ENCODE results near the gene ZDHHC11B. TPM values are rescaled to one million over a fixed set of nuclear protein-coding genes. Genes with fewer than 3 reads are reported as not detected.
"Not testable (repeated sequence)": the region's sequence is repeated elsewhere in the genome, so short reads cannot be mapped to it uniquely, and the experiment has no call there.

ZDHHC11B gene
- total RNA-seq, 1 donor, result 1.6 TPM

DNA sequence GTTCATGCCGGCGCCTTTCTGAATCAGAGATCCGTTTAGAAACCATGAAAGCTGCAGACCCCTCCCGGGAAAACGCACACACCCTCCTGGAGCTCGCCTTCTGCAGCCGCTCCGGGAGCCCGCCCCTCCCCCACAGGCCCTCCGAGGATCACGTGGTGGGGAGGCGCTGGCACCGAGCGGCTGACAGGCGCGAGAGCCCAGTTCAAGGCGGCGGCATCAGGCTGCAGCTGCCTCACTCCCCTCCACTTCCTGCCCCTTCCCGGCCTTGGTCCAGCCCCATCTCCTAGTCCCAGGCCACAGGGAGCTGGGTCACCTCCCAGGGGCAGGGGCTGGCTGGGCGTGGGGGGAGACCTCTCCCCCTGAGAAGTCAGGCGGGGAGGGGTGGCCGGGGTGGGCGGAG, 93.5 kb downstream of the ZDHHC11B start:
- not testable (repeated sequence) for DNase-seq (ENCODE audit: low read depth in 2 of 3, low spot score in 2 of 3)

DNA sequence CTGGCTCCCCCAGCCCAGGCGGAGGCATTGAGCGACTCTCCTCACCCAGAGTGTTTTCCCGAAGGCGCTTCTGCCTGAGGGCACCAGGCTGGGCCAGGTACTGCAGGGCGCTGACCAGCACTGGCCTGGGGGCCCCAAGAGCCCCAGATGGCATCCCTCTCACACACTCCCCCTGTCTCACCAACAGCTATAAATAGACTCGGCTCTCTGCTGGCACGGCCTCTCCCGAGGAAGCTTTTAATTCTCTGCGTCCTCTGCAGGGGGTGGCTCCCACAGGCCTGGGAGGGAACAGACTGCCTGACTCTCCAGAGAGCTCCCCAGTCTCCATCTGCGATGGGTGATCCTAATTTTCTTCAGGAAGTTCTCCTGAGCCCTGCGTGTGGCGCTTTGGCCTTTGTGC, 94.2 kb downstream of the ZDHHC11B start:
- not testable (repeated sequence) for DNase-seq (ENCODE audit: low read depth in 2 of 3, low spot score in 2 of 3)

DNA sequence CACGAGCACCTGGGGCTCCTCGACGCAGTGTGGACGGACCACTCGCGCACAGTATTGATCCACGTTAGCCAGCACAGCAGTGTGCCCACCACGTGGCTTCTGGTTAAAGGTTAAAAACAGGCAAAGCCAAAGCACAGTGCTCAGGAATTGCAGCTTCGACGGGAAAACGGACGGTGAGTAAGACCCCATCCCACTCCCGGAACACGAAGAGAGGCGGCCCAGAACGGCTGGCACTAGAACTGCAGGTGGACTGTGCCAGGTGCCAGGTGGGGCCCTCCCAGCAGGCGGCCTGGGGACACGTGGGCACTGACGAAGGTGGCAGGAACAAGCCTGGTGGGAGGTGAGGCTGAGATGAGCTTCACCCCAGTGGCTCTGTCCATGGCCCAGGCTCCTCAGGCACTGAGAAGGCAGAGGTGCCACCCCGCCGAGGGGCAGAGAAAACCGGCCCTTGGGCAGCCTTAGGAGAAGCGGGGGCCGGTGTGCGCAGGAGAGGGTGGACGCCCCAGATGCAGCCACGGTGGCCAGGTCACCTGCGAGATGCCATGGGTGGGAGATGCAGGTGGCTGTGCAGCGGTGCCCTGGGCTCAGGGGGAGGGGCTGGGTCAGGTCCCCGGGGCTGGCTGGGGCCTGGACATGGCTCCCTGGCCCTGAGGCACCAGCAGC, 96.0 kb downstream of the ZDHHC11B start:
- not testable (repeated sequence) for DNase-seq (ENCODE audit: low read depth in 2 of 3, low spot score in 2 of 3)

DNA sequence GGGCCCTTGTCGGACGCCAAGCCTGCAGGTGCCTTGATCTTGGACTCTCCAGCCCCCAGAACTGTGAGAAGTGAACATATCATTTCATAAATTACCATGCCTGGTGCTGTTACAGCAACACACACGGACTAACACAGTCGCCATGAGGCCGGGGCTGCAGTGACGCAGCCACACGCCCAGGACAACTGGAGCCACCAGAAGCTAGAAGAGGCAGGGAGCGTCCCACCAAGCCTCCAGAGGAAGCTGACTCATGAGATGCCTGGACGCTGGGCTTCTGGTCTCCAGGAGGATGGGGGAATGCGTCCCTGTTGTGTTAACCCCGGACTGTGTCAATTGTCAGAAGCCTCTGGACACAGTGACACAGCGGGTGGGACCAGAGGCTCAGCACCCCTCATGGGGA, 97.6 kb downstream of the ZDHHC11B start:
- not testable (repeated sequence) for DNase-seq (ENCODE audit: low read depth in 2 of 3, low spot score in 2 of 3)

DNA sequence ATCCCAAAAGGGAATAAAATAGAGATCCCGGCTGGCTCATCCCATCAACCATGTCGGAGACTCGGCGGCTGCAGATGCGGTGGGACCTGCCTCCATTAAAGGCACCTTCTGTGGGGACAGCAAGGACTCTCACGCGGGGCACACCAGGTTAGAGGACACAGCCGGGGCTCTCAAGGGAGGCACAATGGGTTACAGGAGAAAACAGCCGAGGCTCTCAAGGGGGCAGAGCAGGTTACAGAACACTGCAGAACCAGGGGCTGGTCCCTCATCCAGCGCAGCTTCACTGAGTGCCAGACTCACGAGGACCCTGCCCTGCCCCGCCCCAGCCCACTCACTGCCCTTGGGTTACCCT, 98.4 kb downstream of the ZDHHC11B start:
- not testable (repeated sequence) for DNase-seq (ENCODE audit: low read depth in 2 of 3, low spot score in 2 of 3)

DNA sequence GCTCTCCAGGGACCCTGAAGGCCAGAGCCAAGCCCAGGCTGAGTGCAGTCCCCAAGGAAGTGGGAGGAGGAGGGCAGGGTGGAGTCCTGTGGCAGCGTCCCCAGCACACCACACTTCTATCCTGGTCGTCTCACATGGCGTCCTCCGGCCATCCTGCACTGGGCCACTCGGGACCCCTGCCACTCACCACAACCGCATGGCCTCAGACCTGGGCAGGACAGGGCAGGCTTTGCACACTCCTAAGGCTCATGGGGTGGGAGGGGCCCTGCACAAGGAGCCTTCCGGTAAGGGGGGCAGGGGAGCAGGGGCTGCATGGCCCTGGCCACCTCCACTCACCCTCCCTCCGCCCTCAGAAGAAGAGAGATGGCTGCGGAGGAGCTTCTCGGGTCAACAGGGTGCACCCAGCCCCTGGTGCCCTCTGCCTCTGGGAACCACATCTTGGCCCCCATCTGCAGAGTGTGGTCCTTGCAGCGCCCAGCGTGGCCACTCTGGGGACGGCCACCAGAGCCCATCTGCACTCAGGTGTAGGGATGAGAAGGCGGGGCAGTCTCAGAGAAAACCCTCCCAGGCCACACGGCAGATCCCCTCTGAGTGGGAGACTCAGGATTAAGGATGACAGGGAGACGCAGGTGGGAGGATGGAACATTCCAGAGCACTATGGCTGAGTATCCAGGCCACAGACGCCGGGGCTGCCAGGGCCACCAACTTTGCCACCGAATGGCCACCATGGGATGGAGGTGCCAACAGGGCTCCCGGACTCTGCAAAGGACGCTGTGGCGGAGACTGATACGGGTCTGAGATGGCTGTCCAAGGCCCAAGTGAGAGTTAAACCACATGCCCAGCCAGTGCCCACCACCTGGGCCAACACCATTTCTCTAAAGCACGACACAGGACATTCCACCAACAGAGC, 99.0 kb downstream of the ZDHHC11B start:
- DNase-seq (ENCODE audit: low read depth in 2 of 3, low spot score in 2 of 3), result no peak

DNA sequence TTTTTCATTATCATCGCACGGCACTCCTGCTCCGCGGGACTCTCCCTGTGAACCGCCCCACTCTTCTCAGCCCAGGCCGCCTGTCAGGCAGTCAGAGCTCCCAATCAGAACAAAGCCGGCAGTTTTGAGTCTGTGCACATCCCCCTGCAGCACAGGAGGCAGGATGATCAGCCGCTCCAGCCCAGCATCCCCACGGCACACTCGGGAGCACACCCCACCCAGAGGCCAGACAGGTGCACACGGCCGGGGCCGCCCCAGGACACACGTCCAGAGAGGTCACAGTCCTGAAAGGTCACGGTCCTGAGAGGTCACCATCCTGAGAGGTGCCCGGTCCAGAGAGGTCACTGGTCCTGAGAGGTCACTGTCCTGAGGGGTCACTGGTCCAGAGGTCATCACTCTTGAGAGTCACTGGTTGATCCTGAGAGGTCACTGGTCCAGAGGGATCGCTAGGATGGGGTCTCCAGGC, 99.7 kb downstream of the ZDHHC11B start:
- no peak for DNase-seq (ENCODE audit: low read depth in 2 of 3, low spot score in 2 of 3)

GRCh38 chr5:683551-684481, 100.7 kb downstream of the ZDHHC11B start:
- no peak for DNase-seq (ENCODE audit: low read depth in 2 of 3, low spot score in 2 of 3)

GRCh38 chr5:682651-683358, 101.7 kb downstream of the ZDHHC11B start:
- not testable (repeated sequence) for DNase-seq (ENCODE audit: low read depth in 2 of 3, low spot score in 2 of 3)

DNA sequence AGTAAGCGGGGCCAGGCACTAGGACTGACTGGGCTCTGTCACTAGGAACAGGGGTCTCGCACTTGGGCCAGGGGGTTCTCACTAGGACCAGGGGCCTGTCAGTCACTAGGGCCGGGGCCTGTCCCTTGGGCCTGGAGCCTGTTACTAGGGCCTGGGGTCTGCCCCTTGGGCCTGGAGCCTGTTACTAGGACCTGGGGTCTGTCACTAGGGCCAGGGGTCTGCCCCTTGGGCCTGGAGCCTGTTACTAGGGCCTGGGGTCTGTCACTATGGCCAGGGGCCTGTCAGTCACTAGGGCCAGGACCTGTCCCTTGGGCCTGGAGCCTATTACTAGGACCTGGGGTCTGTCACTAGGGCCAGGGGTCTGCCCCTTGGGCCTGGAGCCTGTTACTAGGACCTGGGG, 102.3 kb downstream of the ZDHHC11B start:
- not testable (repeated sequence) for DNase-seq (ENCODE audit: low read depth in 2 of 3, low spot score in 2 of 3)

GRCh38 chr5:681317-682191, 103.0 kb downstream of the ZDHHC11B start:
- DNase-seq (ENCODE audit: low read depth in 2 of 3, low spot score in 2 of 3), result not testable (repeated sequence)

- not testable (repeated sequence) for DNase-seq (ENCODE audit: low read depth in 2 of 3, low spot score in 2 of 3)
Measured at GRCh38 chr5:680836-681235, 103.7 kb downstream of the ZDHHC11B start.

DNA sequence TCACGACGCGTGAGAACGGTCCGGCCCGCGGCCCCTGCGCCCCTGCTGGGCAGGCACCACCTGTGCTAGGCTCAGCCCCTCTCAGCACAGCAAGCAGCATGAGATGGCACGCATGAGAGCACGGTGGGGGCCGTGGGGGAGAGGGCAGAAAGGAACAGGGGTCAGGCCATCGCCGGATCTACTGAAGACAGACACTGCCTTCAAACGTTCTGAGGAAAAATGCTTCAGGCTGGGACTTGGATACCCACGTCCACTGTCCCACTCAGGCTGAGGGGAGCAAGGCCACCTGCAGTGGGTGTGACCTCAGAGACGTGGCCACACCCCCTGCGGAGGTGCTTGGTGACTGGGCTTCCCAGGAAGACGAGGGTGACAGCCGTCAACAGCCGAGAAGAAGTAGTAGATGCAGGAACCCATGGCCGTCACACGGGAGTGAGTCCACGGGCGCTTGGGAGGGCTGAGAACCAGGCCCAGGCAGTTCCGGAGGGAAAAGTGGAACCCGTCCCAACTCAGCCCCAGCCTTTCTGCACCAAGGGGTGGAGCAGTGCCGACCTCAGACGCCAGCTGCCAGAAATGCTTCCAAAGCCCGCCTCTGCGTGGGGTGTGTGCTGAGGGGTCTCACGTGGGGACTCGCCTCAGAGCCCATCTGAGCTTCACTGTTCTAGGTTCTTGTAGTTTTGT, 104.3 kb downstream of the ZDHHC11B start:
- not testable (repeated sequence) for DNase-seq (ENCODE audit: low read depth in 2 of 3, low spot score in 2 of 3)

DNA sequence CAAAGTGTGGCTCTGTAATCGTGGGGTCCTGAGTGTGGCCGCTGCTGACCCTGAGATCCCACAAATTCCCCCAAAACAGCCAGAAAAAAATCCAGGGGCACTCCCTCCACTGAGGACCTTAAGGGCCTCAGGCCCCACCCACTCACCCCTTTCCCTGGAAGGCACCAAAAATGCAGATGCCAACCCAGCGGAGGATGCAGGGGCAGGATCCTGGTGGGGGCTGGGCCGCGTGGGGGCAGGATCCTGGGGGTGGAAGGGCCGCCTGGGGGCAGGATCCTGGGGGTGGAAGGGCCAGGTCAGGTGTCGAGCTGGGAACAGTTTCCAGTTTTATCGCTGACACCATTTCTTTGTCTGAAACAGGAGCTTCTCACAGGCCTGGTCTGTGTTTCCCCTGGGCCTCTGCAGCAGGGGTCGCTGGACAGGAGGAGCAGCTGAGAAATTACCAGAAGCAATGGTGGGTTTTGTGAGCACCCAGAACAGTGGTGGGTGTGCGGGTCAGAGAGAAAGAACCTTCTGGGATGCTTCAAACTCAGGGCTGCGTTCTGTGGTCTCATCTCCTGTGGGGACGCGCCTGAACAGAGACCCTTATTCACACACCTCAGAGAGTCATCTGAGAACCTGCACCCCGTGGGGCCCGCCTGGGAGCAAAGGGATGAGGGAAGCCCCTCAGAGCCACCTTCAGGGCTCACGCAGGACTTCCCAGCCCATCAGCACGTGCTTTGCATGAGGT, 105.2 kb downstream of the ZDHHC11B start:
- not testable (repeated sequence) for DNase-seq (ENCODE audit: low read depth in 2 of 3, low spot score in 2 of 3)

DNA sequence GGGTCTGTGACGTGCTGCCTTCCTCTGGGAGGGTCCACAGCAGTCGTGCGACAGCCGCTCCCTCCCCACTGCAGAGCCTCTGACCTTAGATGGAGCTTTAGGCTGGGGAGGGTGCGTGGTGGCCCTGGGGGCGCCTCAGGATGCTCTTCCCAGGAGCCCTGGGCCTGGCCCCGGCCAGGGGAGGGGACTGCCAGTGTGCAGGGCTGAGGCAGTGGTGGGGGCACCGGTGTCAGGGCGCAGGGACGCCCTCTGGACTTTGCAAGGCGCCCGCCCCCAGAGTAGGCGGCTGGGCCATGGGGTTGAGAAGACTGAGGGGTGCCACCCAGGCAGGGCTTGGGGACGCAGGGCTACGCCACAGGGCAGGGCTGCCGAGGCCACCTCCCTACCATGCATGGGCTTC, 106.0 kb downstream of the ZDHHC11B start:
- not testable (repeated sequence) for DNase-seq (ENCODE audit: low read depth in 2 of 3, low spot score in 2 of 3)

DNA sequence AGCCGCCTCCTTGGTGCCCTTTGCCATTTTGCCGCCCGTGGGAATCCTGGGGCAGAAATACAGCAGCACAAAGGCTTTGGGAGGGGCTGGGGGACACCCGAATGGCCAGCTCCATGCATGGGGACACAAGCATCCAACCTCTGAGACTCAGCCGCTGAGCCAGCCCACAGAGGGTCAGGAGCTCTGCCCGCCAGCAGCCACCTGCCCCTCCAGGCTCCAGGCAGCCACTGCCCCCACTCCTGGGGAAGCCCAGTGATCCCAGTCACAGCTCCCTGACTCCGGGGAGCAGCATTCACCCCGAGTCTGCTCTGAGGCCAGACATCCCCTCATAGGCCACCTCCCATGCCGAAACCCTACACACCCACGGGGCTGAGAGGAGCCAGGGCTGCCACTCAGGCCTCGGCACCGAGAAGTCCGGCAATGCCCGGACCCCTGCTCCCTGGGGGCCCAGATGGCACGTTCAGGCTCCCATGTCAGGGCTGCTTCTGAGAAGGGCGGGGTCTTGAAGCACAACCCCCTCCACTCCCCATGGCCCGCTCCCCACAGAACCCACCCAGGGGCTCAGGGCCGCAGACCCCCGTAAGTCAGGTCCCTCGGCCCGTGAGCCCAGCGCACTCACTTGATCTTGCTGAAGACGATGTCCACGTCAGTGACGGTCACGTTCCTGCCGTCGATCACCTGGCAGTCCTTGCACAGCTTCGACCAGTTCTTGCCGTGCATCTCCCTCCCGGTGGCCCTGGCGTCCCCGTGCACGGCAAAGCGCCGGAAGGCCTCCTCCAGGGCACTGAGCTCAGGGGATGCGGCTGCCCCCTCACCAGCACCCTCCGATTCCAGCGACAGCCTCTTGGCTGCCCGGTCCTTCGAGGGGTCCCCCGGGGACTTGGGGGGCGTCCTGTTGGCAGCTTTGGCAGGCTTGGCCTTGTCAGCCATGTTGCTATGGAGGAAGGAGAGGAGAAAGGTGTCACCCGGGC, 107.1 kb downstream of the ZDHHC11B start:
- DNase-seq (ENCODE audit: low read depth in 2 of 3, low spot score in 2 of 3), result no peak

GRCh38 chr5:676699-677076, 107.8 kb downstream of the ZDHHC11B start:
- no peak for DNase-seq (ENCODE audit: low read depth in 2 of 3, low spot score in 2 of 3)

Data from hematopoietic multipotent progenitor cell (in vitro differentiated cells).